GM20431 (cell line): ENCODE data around the gene HDGFL3.
"Not testable (repeated sequence)": the region's sequence is repeated elsewhere in the genome, so short reads cannot be mapped to it uniquely, and the experiment has no call there.

Experiments used
- in situ Hi-C: fragments of 300-500 bp; cut with MseI, MboI; formaldehyde crosslinking; loops from one replicate; pipeline ENCODE4 v1.15.0; 2020; ENCODE audit warnings: low sequenced_read_pairs; ENCODE audit not compliant: unreplicated experiment

Gene HDGFL3

DNA sequence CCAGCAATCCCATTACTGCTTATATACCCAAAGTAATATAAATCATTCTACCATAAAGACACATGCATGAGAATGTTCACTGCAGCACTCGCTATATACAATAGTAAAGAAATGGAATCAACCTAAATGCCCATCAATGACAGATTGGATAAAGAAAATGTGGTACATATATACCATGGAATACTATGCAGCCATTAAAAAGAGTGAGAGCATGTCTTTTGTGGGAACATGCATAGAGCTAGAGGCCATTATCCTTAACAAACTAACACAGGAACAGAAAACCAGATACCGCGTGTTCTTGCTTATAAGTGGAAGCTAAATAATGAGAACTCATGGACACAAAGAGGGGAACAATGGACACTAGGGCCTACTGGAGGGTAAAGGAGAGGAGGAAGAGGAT lies 65.5 kb downstream of the HDGFL3 start:
- in situ Hi-C loops = not testable (repeated sequence)

GRCh38 chr15:83132861-83133523 lies 74.6 kb downstream of the HDGFL3 start:
- in situ Hi-C loops = no loop called here

GRCh38 chr15:83129791-83130190 lies 77.8 kb downstream of the HDGFL3 start:
- in situ Hi-C loops = no loop called here

DNA sequence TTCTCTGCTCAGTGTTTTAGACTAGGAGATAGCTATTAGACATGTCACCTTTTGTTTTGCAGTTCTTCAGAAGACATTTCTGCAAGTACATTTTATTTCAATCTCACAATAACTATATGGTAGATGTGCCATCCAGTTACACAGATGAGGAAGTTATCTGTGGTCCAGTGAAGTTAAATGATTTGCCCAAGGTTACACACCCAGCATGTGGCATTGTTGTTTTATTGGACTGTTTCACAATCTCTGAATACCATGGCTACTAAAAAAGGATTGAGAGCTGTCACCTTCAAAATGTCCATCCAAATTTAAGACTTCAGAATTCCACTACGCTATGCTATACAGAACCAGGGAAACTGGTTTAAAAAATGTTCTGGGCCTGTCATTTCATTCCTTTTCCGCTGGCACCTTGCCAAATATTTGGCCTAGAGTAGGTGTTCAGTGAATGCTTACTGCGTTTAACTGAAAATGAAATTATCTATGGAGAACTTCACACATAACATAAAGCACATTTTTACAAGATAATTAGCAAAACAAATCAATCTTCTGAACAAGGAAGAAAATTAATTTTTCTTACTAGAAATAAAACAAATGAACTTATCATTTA lies 80.0 kb downstream of the HDGFL3 start:
- in situ Hi-C loops = no loop called here

GRCh38 chr15:83123529-83123928 lies 84.1 kb downstream of the HDGFL3 start:
- in situ Hi-C loops = no loop called here

DNA sequence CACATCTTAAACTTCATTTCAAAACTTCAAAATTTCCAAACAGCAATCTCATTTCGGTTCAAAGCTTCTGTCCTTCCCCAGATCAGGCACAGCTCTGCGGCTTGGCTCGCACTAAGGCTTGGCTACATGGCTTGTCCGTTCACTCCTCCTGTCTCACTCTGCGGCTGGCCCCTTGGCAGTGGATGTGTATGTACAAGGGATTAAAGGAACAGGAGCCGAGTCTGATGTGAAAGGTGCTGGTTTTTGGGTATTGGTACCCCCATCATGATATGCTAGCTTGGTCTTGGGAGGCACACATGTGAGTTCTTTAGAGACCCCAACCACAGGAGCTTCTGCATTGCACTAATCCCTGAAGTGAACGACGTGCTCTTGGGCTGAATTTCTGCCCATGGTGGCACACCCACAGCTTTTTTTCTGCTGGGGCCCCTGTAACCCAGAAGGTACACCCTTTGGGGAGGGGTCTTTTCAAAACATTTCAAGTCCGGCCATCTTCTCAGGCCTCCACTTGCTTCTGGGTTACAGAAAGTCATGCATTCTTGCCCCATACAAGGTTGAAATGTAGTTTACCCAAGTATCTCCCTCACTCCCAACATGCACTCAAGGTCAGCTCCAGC lies 87.5 kb downstream of the HDGFL3 start:
- in situ Hi-C loops = no loop called here

DNA sequence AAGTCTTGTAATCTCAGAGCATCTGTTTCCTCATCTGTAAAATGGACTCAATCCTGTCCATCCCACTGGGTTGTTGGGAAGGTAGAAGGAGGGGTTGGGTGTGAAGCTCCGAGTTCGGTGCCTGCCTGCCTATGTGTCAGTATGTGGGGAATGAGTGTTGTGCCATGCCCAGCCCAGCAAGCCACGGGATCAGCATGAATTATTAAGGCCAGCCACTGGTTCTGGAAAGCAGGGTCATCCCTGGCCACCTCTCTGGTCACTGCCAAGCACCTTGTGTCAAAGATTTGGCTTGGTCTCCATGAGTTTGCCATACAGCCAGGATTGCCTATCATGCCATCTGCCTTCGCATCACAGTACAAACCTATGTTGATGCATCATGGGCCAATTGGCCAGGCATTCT lies 88.7 kb downstream of the HDGFL3 start:
- in situ Hi-C loops = no loop called here

GRCh38 chr15:83118291-83118827 lies 89.3 kb downstream of the HDGFL3 start:
- in situ Hi-C loops = no loop called here

GRCh38 chr15:83115831-83116565 lies 91.6 kb downstream of the HDGFL3 start:
- in situ Hi-C loops = no loop called here

- in situ Hi-C loops = no loop called here
Observed at GRCh38 chr15:83115410-83115809, 92.2 kb downstream of the HDGFL3 start.

- in situ Hi-C loops = no loop called here
Observed at GRCh38 chr15:83114856-83115255, 92.8 kb downstream of the HDGFL3 start.

DNA sequence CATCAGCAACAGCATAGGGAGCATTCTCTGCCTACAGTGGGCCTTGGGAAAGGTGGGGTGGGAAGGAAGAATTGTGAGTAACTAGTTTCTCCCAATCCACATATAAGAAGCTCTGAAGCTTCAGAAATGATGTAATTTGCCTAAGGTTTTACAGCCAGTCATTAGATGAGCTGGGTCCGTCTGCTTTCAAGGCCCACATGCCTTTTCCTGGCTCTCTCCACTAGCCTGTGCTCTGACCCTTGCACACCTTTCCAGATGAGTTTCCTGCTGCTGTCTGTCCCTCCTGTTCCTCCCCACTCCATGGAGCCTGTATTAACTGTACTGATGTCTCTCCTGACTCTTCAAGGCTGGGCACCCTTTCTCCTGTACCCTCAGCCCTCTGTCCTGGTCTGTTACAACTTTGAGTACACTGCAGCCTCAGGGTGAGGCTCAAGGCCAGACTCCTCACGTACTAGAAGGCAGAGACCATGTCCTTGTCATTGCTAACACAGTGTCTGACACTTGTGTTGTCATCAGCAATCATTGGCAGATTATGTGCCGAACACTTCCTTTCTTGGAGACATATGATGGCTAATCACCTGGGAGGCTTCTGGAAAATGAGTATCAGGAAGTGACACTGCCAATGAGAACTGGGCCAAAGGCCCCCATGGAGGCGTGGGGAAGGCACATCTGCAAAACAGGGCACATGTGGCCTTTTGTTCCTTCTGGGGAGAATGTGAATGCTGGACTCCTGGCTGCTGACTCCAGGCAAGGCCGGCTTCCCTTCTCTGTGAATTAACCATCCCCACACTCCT lies 93.5 kb downstream of the HDGFL3 start:
- in situ Hi-C loops = no loop called here

DNA sequence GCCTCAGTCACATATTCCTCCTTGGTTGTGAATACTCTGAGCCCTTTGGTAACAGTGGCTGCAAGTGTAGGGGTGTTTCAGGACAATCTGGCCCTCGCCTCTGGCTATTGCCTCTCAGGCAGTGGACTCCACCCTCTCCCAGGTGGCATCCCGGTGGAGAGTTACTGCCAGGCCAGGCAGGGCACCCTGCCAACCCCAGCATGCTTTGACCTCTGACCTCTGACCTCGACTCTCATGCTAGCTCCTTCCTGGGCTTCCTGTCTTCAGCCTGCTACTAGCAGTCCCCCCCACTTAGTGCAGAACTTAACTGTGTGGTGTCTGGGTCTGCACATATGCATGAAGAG lies 94.7 kb downstream of the HDGFL3 start:
- in situ Hi-C loops = no loop called here

DNA sequence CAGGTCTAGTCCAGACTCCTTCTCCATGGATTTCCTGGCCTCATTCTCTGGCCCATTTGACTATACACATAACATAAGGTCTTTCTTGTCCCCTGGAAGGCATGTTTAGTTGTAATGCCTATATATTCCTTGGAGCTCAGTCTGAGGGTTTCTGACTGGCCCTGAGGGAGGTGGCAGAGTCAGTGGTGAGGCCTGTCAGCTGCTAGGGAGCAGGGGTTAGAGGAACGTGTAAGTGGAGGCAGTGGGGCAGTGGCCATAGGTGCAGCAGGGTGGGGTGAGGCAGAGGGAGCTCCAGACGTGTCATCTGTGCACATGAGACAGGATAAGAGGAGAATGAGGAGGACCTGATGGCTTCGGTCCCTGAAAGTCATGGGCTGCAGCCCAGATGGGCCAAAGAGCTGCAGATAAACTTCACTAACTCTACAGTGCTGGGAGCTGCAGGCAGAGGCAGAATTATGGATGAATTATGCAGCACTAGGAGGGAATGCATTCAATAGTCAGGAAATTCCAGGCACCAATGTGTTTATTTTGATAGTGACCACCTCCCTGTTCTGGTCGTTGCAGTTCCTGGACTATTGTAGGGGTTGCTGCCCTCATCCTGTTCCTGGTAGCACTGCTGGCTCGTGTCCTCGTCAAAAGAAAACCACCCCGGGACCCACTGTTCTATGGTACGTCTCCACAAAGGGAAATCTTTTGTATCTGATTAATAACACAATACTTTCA lies 95.2 kb downstream of the HDGFL3 start:
- in situ Hi-C loops = no loop called here

DNA sequence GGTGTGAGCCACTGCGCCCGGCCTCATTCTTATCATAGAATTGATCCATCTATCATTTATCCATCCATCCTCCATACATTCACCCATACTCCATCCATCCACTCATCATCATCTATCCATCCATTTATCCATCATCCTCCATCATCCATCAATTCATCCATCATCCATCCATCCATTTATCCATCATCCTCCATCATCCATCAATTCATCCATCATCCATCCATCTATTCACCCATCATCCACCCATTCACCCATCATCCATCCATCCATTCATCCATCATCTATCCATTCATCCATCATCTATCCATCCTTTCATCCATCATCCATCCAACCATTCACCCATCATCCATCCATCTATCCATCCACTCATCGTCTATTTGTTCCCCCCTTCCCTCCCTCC lies 96.5 kb downstream of the HDGFL3 start:
- in situ Hi-C loops = no loop called here

- in situ Hi-C loops = no loop called here
Observed at GRCh38 chr15:83110381-83110780, 97.2 kb downstream of the HDGFL3 start.

- in situ Hi-C loops = no loop called here
Observed at GRCh38 chr15:83109532-83109931, 98.1 kb downstream of the HDGFL3 start.

GRCh38 chr15:83108266-83109219 lies 99.1 kb downstream of the HDGFL3 start:
- in situ Hi-C loops = no loop called here

DNA sequence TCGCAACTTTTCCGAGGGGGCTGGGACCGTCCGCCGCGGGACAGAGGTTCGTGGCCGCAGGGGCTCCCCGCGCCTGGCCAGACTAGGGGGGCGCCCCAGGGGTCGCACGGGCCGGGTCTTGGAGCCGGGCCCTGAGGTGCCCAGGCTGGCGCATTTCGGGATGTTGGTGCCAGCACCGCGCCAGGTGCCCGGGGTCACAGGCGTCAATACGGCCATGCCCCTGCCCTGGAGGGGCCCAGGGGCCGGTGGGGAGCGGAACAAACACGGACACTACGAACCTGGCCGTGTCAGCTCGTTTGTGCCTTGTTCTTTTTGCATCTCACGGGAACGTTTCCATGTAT lies 99.8 kb downstream of the HDGFL3 start:
- in situ Hi-C loops = no loop called here
